ENCODE measurements around the gene COL24A1. TPM values are rescaled to one million over a fixed set of nuclear protein-coding genes. Genes with fewer than 3 reads are reported as not detected.

COL24A1 gene
- total RNA-seq, 1 experiment from 2014 or later, result not detected

- no peak overlapping the region for H3K4me2 ChIP-seq (ENCODE audit: low read length)
- no peaks in the 10 kb centered on the region for H3K27me3 ChIP-seq (ENCODE audit: insufficient read depth, low read length)
- no peaks in the 10 kb centered on the region for H3K9me2 ChIP-seq (ENCODE audit: insufficient read depth)
- H3K79me2 ChIP-seq (ENCODE audit: insufficient read depth, low read length), result no peaks in the 10 kb centered on the region
- no peak for DNase-seq (ENCODE audit: low read depth, low spot score)
- no peak overlapping the region for H3K9ac ChIP-seq (ENCODE audit: low read length)
- no peak overlapping the region for H3K4me3 ChIP-seq (replicated peaks in 1 of 2; ENCODE audit: low read depth in 1 of 2, low read length in 2 of 2)
- ChIA-PET POLR2A (no interaction called here), RAD21 (ENCODE audit: low non-redundant PET in 1 of 2, low total read pairs in 2 of 2, uncharacterized antibody in 2 of 2, unreplicated experiment in 2 of 2) (no interaction called here), CTCF (no interaction called here)
- no peaks in the 10 kb centered on the region for H3K36me3 ChIP-seq (ENCODE audit: control insufficient read depth in 1 of 2, insufficient read depth in 2 of 2, low read length in 2 of 2)
- intact Hi-C loops (cut with micrococcal nuclease), result no loop called here
- H3K4me1 ChIP-seq (ENCODE audit: control insufficient read depth in 1 of 2, insufficient read depth in 2 of 2, low read length in 2 of 2), result no peaks in the 10 kb centered on the region
- no peak for ATAC-seq
- no peaks in the 10 kb centered on the region for H4K20me1 ChIP-seq (ENCODE audit: insufficient read depth)
- BruUV-seq (replicated peaks), result no TSS peak
- H2AFZ ChIP-seq (ENCODE audit: low read depth, low read length, poor library complexity, severe bottlenecking), result no peak overlapping the region
- no peak overlapping the region for H3K27ac ChIP-seq (ENCODE audit: low read depth, low read length)
- no peak for TF ChIP-seq ATF3 (IDR thresholded peaks at IDR 0.05)
- TF ChIP-seq ZFX (IDR thresholded peaks at IDR 0.05), result no peak
- no peak for TF ChIP-seq FOSL1 (IDR thresholded peaks at IDR 0.05; ENCODE audit: low read depth)
- TF ChIP-seq ELF1 (IDR thresholded peaks at IDR 0.05; ENCODE audit: borderline replicate concordance, low read depth), result no peak
- no peak for TF ChIP-seq YY1 (IDR thresholded peaks at IDR 0.05; ENCODE audit: extremely low read depth, insufficient replicate concordance, low read depth, low read length)
- no peak for TF ChIP-seq SP1 (IDR thresholded peaks at IDR 0.05; ENCODE audit: low read depth)
- TF ChIP-seq, protein P1, sequence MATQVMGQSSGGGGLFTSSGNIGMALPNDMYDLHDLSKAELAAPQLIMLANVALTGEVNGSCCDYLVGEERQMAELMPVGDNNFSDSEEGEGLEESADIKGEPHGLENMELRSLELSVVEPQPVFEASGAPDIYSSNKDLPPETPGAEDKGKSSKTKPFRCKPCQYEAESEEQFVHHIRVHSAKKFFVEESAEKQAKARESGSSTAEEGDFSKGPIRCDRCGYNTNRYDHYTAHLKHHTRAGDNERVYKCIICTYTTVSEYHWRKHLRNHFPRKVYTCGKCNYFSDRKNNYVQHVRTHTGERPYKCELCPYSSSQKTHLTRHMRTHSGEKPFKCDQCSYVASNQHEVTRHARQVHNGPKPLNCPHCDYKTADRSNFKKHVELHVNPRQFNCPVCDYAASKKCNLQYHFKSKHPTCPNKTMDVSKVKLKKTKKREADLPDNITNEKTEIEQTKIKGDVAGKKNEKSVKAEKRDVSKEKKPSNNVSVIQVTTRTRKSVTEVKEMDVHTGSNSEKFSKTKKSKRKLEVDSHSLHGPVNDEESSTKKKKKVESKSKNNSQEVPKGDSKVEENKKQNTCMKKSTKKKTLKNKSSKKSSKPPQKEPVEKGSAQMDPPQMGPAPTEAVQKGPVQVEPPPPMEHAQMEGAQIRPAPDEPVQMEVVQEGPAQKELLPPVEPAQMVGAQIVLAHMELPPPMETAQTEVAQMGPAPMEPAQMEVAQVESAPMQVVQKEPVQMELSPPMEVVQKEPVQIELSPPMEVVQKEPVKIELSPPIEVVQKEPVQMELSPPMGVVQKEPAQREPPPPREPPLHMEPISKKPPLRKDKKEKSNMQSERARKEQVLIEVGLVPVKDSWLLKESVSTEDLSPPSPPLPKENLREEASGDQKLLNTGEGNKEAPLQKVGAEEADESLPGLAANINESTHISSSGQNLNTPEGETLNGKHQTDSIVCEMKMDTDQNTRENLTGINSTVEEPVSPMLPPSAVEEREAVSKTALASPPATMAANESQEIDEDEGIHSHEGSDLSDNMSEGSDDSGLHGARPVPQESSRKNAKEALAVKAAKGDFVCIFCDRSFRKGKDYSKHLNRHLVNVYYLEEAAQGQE (IDR thresholded peaks at IDR 0.05; ENCODE audit: low read depth), result no peak
- TF ChIP-seq EZH2 (IDR thresholded peaks at IDR 0.05), result no peak
- TF ChIP-seq CEBPB (IDR thresholded peaks at IDR 0.05; ENCODE audit: low read depth), result no peak
- no peak for TF ChIP-seq TCF7L2 (IDR thresholded peaks at IDR 0.05; ENCODE audit: borderline replicate concordance, extremely low read depth, insufficient read depth, insufficient read length)
- no peak for TF ChIP-seq EGR1 (IDR thresholded peaks at IDR 0.05; ENCODE audit: low read depth)
- TF ChIP-seq, protein P2, sequence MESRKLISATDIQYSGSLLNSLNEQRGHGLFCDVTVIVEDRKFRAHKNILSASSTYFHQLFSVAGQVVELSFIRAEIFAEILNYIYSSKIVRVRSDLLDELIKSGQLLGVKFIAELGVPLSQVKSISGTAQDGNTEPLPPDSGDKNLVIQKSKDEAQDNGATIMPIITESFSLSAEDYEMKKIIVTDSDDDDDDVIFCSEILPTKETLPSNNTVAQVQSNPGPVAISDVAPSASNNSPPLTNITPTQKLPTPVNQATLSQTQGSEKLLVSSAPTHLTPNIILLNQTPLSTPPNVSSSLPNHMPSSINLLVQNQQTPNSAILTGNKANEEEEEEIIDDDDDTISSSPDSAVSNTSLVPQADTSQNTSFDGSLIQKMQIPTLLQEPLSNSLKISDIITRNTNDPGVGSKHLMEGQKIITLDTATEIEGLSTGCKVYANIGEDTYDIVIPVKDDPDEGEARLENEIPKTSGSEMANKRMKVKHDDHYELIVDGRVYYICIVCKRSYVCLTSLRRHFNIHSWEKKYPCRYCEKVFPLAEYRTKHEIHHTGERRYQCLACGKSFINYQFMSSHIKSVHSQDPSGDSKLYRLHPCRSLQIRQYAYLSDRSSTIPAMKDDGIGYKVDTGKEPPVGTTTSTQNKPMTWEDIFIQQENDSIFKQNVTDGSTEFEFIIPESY (IDR thresholded peaks at IDR 0.05; ENCODE audit: extremely low read depth, insufficient replicate concordance, low read length), result no peak
- no peak for TF ChIP-seq RAD21 (IDR thresholded peaks at IDR 0.05; ENCODE audit: low read depth)
- TF ChIP-seq EZH2phosphoT487 (IDR thresholded peaks at IDR 0.05; ENCODE audit: borderline replicate concordance), result no peak
- no peak for TF ChIP-seq SRF (IDR thresholded peaks at IDR 0.05; ENCODE audit: low read depth)
- TF ChIP-seq ZNF274 (IDR thresholded peaks at IDR 0.05; ENCODE audit: low read depth, low read length), result no peak
- TF ChIP-seq CBX3 (IDR thresholded peaks at IDR 0.05; ENCODE audit: low read depth), result no peak
- H3K9me3 ChIP-seq (ENCODE audit: control insufficient read depth in 1 of 2, insufficient read depth in 1 of 2, low read depth in 1 of 2, low read length in 2 of 2), result no peaks in the 10 kb centered on the region
Measured at GRCh38 chr1:85991261-85991660, 165.3 kb downstream of the COL24A1 start.

Measured in HCT116 (cell line).